ENCODE results near the gene HSPA1B. TPM values are rescaled to one million over a fixed set of nuclear protein-coding genes. Genes with fewer than 3 reads are reported as not detected.
A peak's percentile ranks its signal among the peaks of the same experiment; 100 is the strongest.

The HSPA1B gene
- total RNA-seq (184 and 226 TPM in 2 replicates), polyA plus RNA-seq (88.0 and 88.8 TPM in 2 replicates)

- Histone ChIP-seq H3K4me1 (ENCODE audit: low read depth) (peaks cover 13% of the 10 kb centered on the region), H3K27me3 (no peaks in the 10 kb centered on the region), H3K9me3 (ENCODE audit: low read depth) (no peaks in the 10 kb centered on the region), H3K27ac (peak within 1 kb of the TSS; percentile 87), H3K4me3 (peak within 1 kb of the TSS; percentile 32), H3K36me3 (no peaks in the 10 kb centered on the region)
- no peak for TF ChIP-seq CTCF (IDR thresholded peaks at IDR 0.05; ENCODE audit: low read depth, low read length)
- peak; percentile 99 to 100 for DNase-seq (ENCODE audit: low read depth in 1 of 2, low spot score in 1 of 2)
These were observed at the start of gene HSPA1B for GRCh38 chr6:31827286-31828079. Gene HSPA1B (plus strand): TSS chr6:31827738. CDS start chr6:31827951, 213 bp downstream.

GRCh38 chr6:31778193-31778592, 49.3 kb upstream of the HSPA1B start:
- Histone ChIP-seq H3K27ac (peak overlapping the region; percentile 91), H3K27me3 (no peaks in the 10 kb centered on the region), H3K36me3 (no peaks in the 10 kb centered on the region), H3K4me3 (no peak overlapping the region), H3K9me3 (ENCODE audit: low read depth) (no peaks in the 10 kb centered on the region), H3K4me1 (ENCODE audit: low read depth) (peaks cover 22% of the 10 kb centered on the region)
- TF ChIP-seq CTCF (IDR thresholded peaks at IDR 0.05; ENCODE audit: low read depth, low read length), result no peak
- DNase-seq (ENCODE audit: low read depth in 1 of 2, low spot score in 1 of 2), result no peak

DNA sequence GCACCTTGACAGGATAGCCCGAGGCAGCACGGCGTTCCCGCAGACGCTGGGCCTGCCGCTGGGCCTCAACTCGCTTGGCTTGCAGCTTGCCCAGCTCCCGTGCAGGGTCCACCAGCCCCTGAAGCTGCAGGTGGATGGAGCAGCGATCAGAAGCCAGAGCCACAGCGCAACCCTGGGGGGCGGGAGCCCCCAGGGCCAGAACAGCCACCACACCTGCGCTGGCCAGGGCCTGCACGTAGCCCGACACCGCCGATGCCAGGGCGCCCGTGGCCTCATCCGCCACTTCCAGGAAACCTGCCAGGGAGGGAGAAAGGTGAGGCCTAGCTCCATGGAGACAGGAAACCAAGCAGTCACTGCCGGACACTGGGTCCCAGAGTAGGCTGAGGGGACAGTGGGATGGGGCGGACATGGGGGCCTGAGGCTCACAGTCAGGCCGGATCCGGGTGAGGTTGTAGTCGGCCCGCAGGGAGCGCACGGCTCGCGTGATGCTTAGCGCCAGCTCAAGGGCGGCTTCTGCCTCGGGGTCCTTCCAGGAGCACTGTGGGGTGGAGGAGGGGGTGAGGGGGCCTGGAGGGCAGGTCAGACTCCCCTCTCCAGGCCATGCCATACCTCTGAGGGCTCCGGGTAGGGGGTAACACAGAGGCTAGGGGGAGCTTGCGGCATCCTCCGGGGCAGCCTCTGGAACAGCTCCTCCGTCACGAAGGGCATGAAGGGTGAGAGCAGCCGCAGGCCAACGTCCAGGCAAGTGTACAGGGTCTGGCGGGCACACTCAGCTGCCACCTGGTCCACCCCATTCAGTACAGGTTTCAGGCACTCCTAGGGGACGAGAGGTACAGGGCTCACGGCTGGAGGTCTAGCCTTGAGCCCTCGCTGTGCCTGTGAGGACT, 48.3 kb upstream of the HSPA1B start:
- H3K36me3 ChIP-seq, result no peaks in the 10 kb centered on the region
- no peaks in the 10 kb centered on the region for H3K27me3 ChIP-seq

DNA sequence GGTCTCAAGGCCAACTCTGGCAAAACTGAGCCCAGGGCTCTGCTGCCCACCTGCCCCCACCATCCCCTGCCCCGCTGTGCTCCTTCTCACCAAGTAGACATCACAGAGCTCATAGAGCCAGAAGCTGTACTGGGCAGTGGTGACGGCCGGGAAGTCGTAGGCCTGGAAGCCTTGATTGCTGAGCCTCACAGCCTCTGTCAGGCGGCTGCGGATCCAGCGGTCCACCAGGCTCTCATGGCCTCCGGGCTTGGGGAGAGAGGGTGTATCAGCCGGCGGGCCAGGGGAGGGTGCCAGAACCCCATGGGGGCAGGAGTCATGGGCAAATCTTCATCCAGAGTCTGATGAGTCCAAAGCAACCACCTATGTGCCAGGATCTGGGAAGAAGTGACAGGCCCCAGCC, 47.6 kb upstream of the HSPA1B start:
- no peak for DNase-seq (ENCODE audit: low read depth in 1 of 2, low spot score in 1 of 2)
- Histone ChIP-seq H3K4me1 (ENCODE audit: low read depth) (peaks cover 22% of the 10 kb centered on the region), H3K9me3 (ENCODE audit: low read depth) (no peaks in the 10 kb centered on the region), H3K27ac (no peak overlapping the region), H3K4me3 (no peak overlapping the region), H3K27me3 (no peaks in the 10 kb centered on the region), H3K36me3 (no peaks in the 10 kb centered on the region)
- no peak for TF ChIP-seq CTCF (IDR thresholded peaks at IDR 0.05; ENCODE audit: low read depth, low read length)

More for the DNA sequence above, 48.3 kb upstream of the HSPA1B start:
- Histone ChIP-seq H3K9me3 (ENCODE audit: low read depth) (no peaks in the 10 kb centered on the region), H3K4me1 (ENCODE audit: low read depth) (peaks cover 22% of the 10 kb centered on the region), H3K4me3 (no peak overlapping the region), H3K27ac (peak overlapping the region; percentile 91)
- DNase-seq (ENCODE audit: low read depth in 1 of 2, low spot score in 1 of 2), result no peak
- TF ChIP-seq CTCF (IDR thresholded peaks at IDR 0.05; ENCODE audit: low read depth, low read length), result no peak

DNA sequence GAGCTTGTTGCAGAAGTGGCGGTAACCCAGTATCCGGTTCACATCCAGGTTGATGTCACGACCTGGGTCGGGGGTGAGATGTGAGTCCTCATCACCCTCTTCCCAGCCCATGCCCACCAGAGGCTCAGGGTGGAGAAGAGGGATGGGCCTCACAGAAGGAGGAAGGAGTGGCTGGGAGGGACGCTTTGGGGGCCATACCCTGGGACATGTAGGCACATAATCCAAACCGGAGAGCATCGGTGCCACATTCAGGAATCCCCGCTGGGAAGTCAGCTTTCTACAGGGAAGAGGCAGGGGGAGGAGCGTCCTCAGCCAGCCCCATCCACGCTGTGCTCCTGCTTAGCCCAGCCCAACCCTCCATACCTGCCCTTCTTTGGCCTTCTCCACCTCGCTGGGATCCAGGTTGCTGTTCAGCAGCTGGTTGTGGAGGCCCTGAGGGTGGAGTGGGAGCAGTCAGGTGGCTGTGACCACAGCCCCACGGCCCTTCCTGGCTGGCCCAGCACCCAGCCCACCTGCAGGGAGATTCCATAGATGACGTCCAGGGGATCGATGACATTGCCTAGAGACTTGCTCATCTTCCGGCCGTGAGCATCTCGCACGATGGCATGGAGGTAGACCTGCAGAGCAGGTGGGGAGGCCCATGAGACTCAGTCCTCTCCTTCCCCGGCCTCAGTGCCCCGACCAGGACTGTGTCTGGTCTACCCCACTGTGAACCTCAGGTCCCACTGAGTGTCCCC, 46.9 kb upstream of the HSPA1B start:
- Histone ChIP-seq H3K9me3 (ENCODE audit: low read depth) (no peaks in the 10 kb centered on the region), H3K36me3 (no peaks in the 10 kb centered on the region), H3K4me1 (ENCODE audit: low read depth) (peaks cover 22% of the 10 kb centered on the region), H3K27ac (no peak overlapping the region), H3K27me3 (no peaks in the 10 kb centered on the region), H3K4me3 (no peak overlapping the region)
- no peak for TF ChIP-seq CTCF (IDR thresholded peaks at IDR 0.05; ENCODE audit: low read depth, low read length)
- no peak for DNase-seq (ENCODE audit: low read depth in 1 of 2, low spot score in 1 of 2)

Data from cardiac muscle cell (in vitro differentiated cells and primary cell).